GM19099 (cell line): ENCODE measurements around the gene HOXD4.

ENCODE experiments used
- POLR2A ChIP-seq: IDR thresholded peaks from 3 replicates; pipeline ENCODE4 v1.6.1; 2011; ENCODE audit warnings: low read depth; ENCODE audit not compliant: insufficient read length; ENCODE audit errors: extremely low read depth

The HOXD4 gene

GRCh38 chr2:176187899-176188773 is 36.8 kb downstream of the HOXD4 start, which contains the start of gene HOXD1:
Gene HOXD1 (plus strand): TSS chr2:176188668. CDS start chr2:176188802, 134 bp downstream.
- no peak for TF ChIP-seq POLR2A

GRCh38 chr2:176188774-176189680 is 37.7 kb downstream of the HOXD4 start:
- TF ChIP-seq POLR2A: no peak

- no peak for TF ChIP-seq POLR2A
Measured at GRCh38 chr2:176189681-176190641, 38.6 kb downstream of the HOXD4 start.

GRCh38 chr2:176192351-176192750 is 41.0 kb downstream of the HOXD4 start:
- no peak for TF ChIP-seq POLR2A

GRCh38 chr2:176193048-176193447 is 41.7 kb downstream of the HOXD4 start:
- no peak for TF ChIP-seq POLR2A

GRCh38 chr2:176199902-176200301 is 48.6 kb downstream of the HOXD4 start:
- TF ChIP-seq POLR2A: no peak

GRCh38 chr2:176200971-176201370 is 49.6 kb downstream of the HOXD4 start:
- TF ChIP-seq POLR2A: no peak

GRCh38 chr2:176202491-176202890 is 51.1 kb downstream of the HOXD4 start:
- TF ChIP-seq POLR2A: no peak
